ENCODE measurements around the gene ARHGEF19.

DNA sequence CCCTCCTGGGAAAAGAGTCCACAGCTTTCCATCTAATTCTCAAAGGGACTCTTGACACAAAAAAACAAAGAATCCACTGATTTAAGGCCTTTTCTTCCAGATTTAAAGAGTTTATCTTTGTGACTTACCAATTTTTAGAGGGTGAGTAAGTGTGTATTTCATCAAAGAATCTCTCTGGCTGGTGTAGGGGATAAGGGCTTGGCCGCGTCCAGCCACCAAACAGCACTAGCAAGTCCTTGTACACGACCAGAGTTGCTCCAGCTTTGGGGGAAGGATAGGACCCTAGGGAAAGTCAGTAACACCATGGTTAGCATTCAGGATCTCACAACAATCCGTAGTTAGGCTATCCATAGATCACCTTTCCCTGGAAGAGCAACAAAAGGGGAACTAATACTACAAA is 44.0 kb upstream of the ARHGEF19 start:
- TF ChIP-seq, protein P1, sequence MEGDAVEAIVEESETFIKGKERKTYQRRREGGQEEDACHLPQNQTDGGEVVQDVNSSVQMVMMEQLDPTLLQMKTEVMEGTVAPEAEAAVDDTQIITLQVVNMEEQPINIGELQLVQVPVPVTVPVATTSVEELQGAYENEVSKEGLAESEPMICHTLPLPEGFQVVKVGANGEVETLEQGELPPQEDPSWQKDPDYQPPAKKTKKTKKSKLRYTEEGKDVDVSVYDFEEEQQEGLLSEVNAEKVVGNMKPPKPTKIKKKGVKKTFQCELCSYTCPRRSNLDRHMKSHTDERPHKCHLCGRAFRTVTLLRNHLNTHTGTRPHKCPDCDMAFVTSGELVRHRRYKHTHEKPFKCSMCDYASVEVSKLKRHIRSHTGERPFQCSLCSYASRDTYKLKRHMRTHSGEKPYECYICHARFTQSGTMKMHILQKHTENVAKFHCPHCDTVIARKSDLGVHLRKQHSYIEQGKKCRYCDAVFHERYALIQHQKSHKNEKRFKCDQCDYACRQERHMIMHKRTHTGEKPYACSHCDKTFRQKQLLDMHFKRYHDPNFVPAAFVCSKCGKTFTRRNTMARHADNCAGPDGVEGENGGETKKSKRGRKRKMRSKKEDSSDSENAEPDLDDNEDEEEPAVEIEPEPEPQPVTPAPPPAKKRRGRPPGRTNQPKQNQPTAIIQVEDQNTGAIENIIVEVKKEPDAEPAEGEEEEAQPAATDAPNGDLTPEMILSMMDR (IDR thresholded peaks at IDR 0.05; ENCODE audit: insufficient read depth, low read depth, low read length): no peak
- no peak for TF ChIP-seq EZH2 (IDR thresholded peaks at IDR 0.05; ENCODE audit: insufficient read depth, low read length)
